HUES48 (cell line): ENCODE measurements around the gene KMT2B.

Experiments used
- H3K27ac ChIP-seq: one replicate; pipeline ENCODE4 v1.7.0; 2013; ENCODE audit warnings: low read depth, low read length, inconsistent platforms
- H3K27me3 ChIP-seq: 2 replicates; pipeline ENCODE4 v1.6.1; 2013; ENCODE audit warnings: mild to moderate bottlenecking, low read length; ENCODE audit not compliant: control insufficient read depth, insufficient read depth
- H3K36me3 ChIP-seq: 2 replicates; pipeline ENCODE4 v1.6.1; 2013; ENCODE audit warnings: low read length; ENCODE audit not compliant: control insufficient read depth, insufficient read depth
- H3K4me1 ChIP-seq: 2 replicates; pipeline ENCODE4 v1.6.1; 2013; ENCODE audit warnings: mild to moderate bottlenecking, low read length; ENCODE audit not compliant: control insufficient read depth, insufficient read depth
- H3K4me3 ChIP-seq: 2 replicates; pipeline ENCODE4 v1.5.1; 2013; ENCODE audit warnings: mild to moderate bottlenecking, low read depth, low read length
- H3K9ac ChIP-seq: 2 replicates; pipeline ENCODE4 v1.6.1; 2013; ENCODE audit warnings: mild to moderate bottlenecking, low read depth, low read length, moderate library complexity
- H3K9me3 ChIP-seq: 2 replicates; pipeline ENCODE4 v1.6.1; 2013; ENCODE audit warnings: low read length; ENCODE audit not compliant: control insufficient read depth, insufficient read depth

Gene KMT2B

GRCh38 chr19:35692010-35692409, 25.8 kb upstream of the KMT2B start:
- H3K9me3 ChIP-seq, result no peaks in the 10 kb centered on the region
- no peaks in the 10 kb centered on the region for H3K27me3 ChIP-seq
- H3K27ac ChIP-seq, result no peak overlapping the region
- no peaks in the 10 kb centered on the region for H3K36me3 ChIP-seq
- H3K9ac ChIP-seq, result no peak overlapping the region
- no peak overlapping the region for H3K4me3 ChIP-seq
- no peaks in the 10 kb centered on the region for H3K4me1 ChIP-seq

- H3K9ac ChIP-seq, result no peak overlapping the region
- no peak overlapping the region for H3K27ac ChIP-seq
- no peaks in the 10 kb centered on the region for H3K27me3 ChIP-seq
- H3K9me3 ChIP-seq, result no peaks in the 10 kb centered on the region
- H3K4me3 ChIP-seq, result no peak overlapping the region
- no peaks in the 10 kb centered on the region for H3K36me3 ChIP-seq
- H3K4me1 ChIP-seq, result no peaks in the 10 kb centered on the region
These were observed 24.4 kb upstream of the KMT2B start for GRCh38 chr19:35693422-35693821.

GRCh38 chr19:35693835-35694599, 23.8 kb upstream of the KMT2B start:
- no peak overlapping the region for H3K27ac ChIP-seq
- H3K9ac ChIP-seq, result no peak overlapping the region
- no peaks in the 10 kb centered on the region for H3K36me3 ChIP-seq
- H3K4me3 ChIP-seq, result no peak overlapping the region
- H3K27me3 ChIP-seq, result no peaks in the 10 kb centered on the region
- no peaks in the 10 kb centered on the region for H3K9me3 ChIP-seq
- no peaks in the 10 kb centered on the region for H3K4me1 ChIP-seq

- Histone ChIP-seq H3K27me3 (no peaks in the 10 kb centered on the region), H3K9me3 (no peaks in the 10 kb centered on the region), H3K4me1 (no peaks in the 10 kb centered on the region), H3K27ac (no peak overlapping the region), H3K4me3 (no peak overlapping the region), H3K36me3 (no peaks in the 10 kb centered on the region), H3K9ac (no peak overlapping the region)
These were observed 21.8 kb upstream of the KMT2B start for GRCh38 chr19:35695895-35696422.

- Histone ChIP-seq H3K9ac (no peak overlapping the region), H3K9me3 (no peaks in the 10 kb centered on the region), H3K27ac (no peak overlapping the region), H3K4me1 (no peaks in the 10 kb centered on the region), H3K36me3 (no peaks in the 10 kb centered on the region), H3K27me3 (no peaks in the 10 kb centered on the region), H3K4me3 (no peak overlapping the region)
These were observed 21.0 kb upstream of the KMT2B start for GRCh38 chr19:35696835-35697234.

- peak overlapping the region; percentile 28 for H3K27ac ChIP-seq
These were observed 15.4 kb upstream of the KMT2B start for GRCh38 chr19:35702223-35703012.

GRCh38 chr19:35703343-35703742, 14.5 kb upstream of the KMT2B start:
- Histone ChIP-seq H3K27me3 (peaks cover 19% of the 10 kb centered on the region), H3K36me3 (no peaks in the 10 kb centered on the region), H3K4me3 (no peak overlapping the region), H3K4me1 (0 out of 2 replicates have a peak, but pooled peaks cover 3% of the 10 kb centered on the region), H3K27ac (no peak overlapping the region), H3K9me3 (no peaks in the 10 kb centered on the region), H3K9ac (no peak overlapping the region)

More at GRCh38 chr19:35702223-35703012, 15.4 kb upstream of the KMT2B start:
- Histone ChIP-seq H3K27me3 (peaks cover 19% of the 10 kb centered on the region), H3K9me3 (no peaks in the 10 kb centered on the region), H3K9ac (no peak overlapping the region), H3K4me3 (peak overlapping the region; percentile 75), H3K4me1 (0 out of 2 replicates have a peak, but pooled peaks cover 3% of the 10 kb centered on the region), H3K36me3 (no peaks in the 10 kb centered on the region)

GRCh38 chr19:35704218-35704617, 13.6 kb upstream of the KMT2B start, which contains the start of gene ZBTB32:
TSS of gene ZBTB32 (plus strand) at chr19:35704558. CDS start at chr19:35714627, 10,069 bp downstream.
- no peak within 1 kb of the TSS for H3K9ac ChIP-seq
- peaks cover 19% of the 10 kb centered on the region for H3K27me3 ChIP-seq
- H3K4me3 ChIP-seq, result no peak within 1 kb of the TSS
- 0 out of 2 replicates have a peak, but pooled peaks cover 3% of the 10 kb centered on the region for H3K4me1 ChIP-seq
- no peaks in the 10 kb centered on the region for H3K9me3 ChIP-seq
- no peak within 1 kb of the TSS for H3K27ac ChIP-seq
- no peaks in the 10 kb centered on the region for H3K36me3 ChIP-seq

GRCh38 chr19:35708391-35708790, 9.4 kb upstream of the KMT2B start:
- H3K4me3 ChIP-seq, result no peak overlapping the region
- no peaks in the 10 kb centered on the region for H3K9me3 ChIP-seq
- no peak overlapping the region for H3K9ac ChIP-seq
- peaks cover 16% of the 10 kb centered on the region for H3K27me3 ChIP-seq
- no peak overlapping the region for H3K27ac ChIP-seq
- peaks cover 11% of the 10 kb centered on the region for H3K4me1 ChIP-seq
- H3K36me3 ChIP-seq, result no peaks in the 10 kb centered on the region; the same call in 1 of the 2 replicates

- peaks cover 27% of the 10 kb centered on the region for H3K4me1 ChIP-seq
- no peaks in the 10 kb centered on the region; the same call in 1 of the 2 replicates for H3K36me3 ChIP-seq
- H3K9me3 ChIP-seq, result no peaks in the 10 kb centered on the region
- no peaks in the 10 kb centered on the region for H3K27me3 ChIP-seq
- H3K4me3 ChIP-seq, result no peak overlapping the region
- H3K9ac ChIP-seq, result no peak overlapping the region
- no peak overlapping the region for H3K27ac ChIP-seq
These were observed 6.7 kb upstream of the KMT2B start for GRCh38 chr19:35710784-35711723.
